ENCODE measurements around the gene CSF2RB. TPM values are rescaled to one million over a fixed set of nuclear protein-coding genes. Genes with fewer than 3 reads are reported as not detected.
"Not testable (repeated sequence)": the region's sequence is repeated elsewhere in the genome, so short reads cannot be mapped to it uniquely, and the experiment has no call there.

The CSF2RB gene
- total RNA-seq, 1 experiment from 2014 or later: not detected

DNA sequence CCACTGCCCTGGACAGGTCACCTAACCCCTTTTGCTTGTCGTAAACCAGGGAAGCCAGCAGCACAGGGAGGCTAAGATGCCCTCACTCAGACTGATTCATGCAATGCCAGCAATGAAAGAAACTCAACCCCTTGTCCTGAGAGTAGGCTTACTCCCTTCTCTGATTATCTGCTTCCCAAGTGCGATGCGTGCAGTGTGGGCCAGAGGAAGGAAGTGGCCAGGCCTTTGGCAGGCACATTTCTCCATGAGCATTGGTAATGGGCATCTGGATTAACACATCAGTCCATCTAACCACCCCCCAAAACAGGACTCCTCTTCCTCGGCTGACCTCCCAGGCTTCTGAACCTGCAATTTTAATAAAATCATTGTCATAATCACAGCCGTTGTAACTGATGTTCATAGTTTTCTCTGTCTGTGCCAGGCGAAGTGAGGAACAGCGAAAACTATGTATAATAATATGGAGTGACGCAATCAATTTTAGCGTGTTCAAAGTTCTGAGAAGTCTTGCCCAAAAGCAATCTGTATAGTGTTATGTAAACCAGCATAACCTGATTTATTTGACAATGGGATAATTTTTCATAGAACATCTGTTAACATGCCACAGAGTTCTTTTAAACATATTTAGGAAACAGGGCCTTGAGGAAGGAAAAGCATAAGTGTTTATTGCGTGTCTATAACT, 71.9 kb downstream of the CSF2RB start:
- in situ Hi-C loops (cut with HindIII; ENCODE audit: low sequenced_read_pairs): no loop called here
- no peak for DNase-seq (ENCODE audit: low spot score)

GRCh38 chr22:36986242-36986821, 72.9 kb downstream of the CSF2RB start:
- in situ Hi-C loops (cut with HindIII; ENCODE audit: low sequenced_read_pairs): no loop called here
- DNase-seq (ENCODE audit: low spot score): no peak

DNA sequence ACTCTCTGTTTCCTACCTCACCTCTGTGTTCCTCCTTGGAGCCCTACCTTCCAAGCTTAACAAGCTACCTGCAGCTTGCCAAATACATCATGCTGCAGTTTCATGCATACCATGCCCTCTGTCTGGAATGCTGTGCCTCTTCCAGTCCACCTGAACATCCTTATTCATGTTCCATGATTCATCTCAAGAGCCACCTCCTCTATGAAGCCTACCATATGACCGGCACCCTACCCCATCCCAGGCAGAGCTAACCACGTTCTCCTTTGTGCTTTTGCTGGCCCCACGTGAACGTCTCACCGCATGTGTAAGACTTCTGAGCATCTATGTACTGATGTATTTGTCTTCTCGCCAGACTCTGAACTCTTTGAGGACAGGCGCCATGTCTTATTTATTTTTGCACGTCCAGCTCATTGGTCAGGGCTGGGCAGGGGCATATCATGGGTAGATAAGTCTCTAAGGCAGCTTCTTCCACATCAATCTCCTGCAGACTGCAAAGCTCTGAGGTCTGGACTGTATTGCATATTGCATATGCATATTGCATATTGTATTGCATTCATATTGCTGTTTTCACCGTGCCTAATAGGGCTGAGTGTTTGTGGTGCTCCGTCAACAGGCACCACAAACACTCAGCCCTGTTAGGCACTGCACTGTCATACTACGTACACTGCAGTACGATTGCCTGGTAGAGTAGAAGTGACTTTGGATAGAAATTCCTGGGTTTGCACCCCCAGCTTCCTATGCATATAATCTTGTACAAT, 74.8 kb downstream of the CSF2RB start:
- in situ Hi-C loops (cut with HindIII; ENCODE audit: low sequenced_read_pairs): no loop called here
- no peak for DNase-seq (ENCODE audit: low spot score)

DNA sequence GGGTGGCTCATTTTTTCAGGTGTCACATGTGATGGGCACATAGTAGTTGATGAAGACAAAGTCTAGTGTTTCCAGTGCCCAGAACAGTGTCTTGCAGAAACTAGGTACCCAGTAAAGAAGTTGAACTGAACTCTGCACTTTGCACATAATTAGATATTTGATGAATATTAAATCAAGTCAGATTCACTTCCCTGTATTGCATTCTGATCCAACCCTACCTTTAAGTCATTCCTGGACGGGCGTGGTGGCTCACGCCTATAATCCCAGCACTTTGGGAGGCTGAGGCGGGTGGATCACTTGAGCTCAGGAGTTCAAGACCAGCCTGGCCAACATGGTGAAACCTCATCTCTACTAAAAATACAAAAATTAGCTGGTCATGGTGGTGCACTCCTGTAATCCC, 75.6 kb downstream of the CSF2RB start:
- in situ Hi-C loops (cut with HindIII; ENCODE audit: low sequenced_read_pairs); DNase-seq (ENCODE audit: low spot score): not testable (repeated sequence)

Other genes starting within 250 kb of the CSF2RB start
- not detected in 2 replicates for gene CACNG2, start 209.9 kb upstream of the CSF2RB start, total RNA-seq (2014; rRNA removed; shearing (Covaris generic))
- gene IFT27, start 137.5 kb upstream of the CSF2RB start, total RNA-seq (2014; rRNA removed; shearing (Covaris generic)): 30.3 and 34.5 TPM in 2 replicates
- not detected in 2 replicates for gene PVALB, start 96.6 kb upstream of the CSF2RB start, total RNA-seq (2014; rRNA removed; shearing (Covaris generic))
- gene NCF4, start 52.6 kb upstream of the CSF2RB start, total RNA-seq (2014; rRNA removed; shearing (Covaris generic)): not detected in 2 replicates
- gene TST, start 105.8 kb downstream of the CSF2RB start, total RNA-seq (2014; rRNA removed; shearing (Covaris generic)): 43.2 and 58.2 TPM in 2 replicates
- 177 and 203 TPM in 2 replicates for gene MPST, start 106.1 kb downstream of the CSF2RB start, total RNA-seq (2014; rRNA removed; shearing (Covaris generic))
- gene KCTD17, start 138.1 kb downstream of the CSF2RB start, total RNA-seq (2014; rRNA removed; shearing (Covaris generic)): 24.9 and 30.0 TPM in 2 replicates
- gene TMPRSS6, start 196.1 kb downstream of the CSF2RB start, total RNA-seq (2014; rRNA removed; shearing (Covaris generic)): not detected in 2 replicates
- gene IL2RB, start 236.3 kb downstream of the CSF2RB start, total RNA-seq (2014; rRNA removed; shearing (Covaris generic)): not detected in 2 replicates